Mucosa of stomach (tissue), 1 donor: ENCODE measurements around the gene HDAC11.
"Not testable (repeated sequence)": the region's sequence is repeated elsewhere in the genome, so short reads cannot be mapped to it uniquely, and the experiment has no call there.

Experiments
- H3K27me3 ChIP-seq: one replicate; pipeline ENCODE4 v1.7.0; 2013; ENCODE audit warnings: mild to moderate bottlenecking, low read length; ENCODE audit not compliant: control insufficient read depth, insufficient read depth
- H3K36me3 ChIP-seq: one replicate; pipeline ENCODE4 v1.7.0; 2013; ENCODE audit warnings: low read length; ENCODE audit not compliant: control insufficient read depth, insufficient read depth
- H3K4me1 ChIP-seq: one replicate; pipeline ENCODE4 v1.7.0; 2013; ENCODE audit warnings: mild to moderate bottlenecking, low read length; ENCODE audit not compliant: control insufficient read depth, insufficient read depth
- H3K4me3 ChIP-seq: one replicate; pipeline ENCODE4 v1.7.0; 2013; ENCODE audit warnings: low read length
- H3K9ac ChIP-seq: one replicate; pipeline ENCODE4 v1.7.0; 2013; ENCODE audit warnings: mild to moderate bottlenecking, low read length, moderate library complexity
- H3K9me3 ChIP-seq: one replicate; pipeline ENCODE4 v1.7.0; 2013; ENCODE audit warnings: mild to moderate bottlenecking, low read length, moderate library complexity; ENCODE audit not compliant: control insufficient read depth
- donor health status: Pancreatic carcinoma.

Gene HDAC11

GRCh38 chr3:13479582-13480339, at the start of gene HDAC11:
HDAC11 (plus strand) TSS chr3:13480306; CDS start chr3:13480348, 42 bp downstream.
- H3K9me3 ChIP-seq, result no peaks in the 10 kb centered on the region
- H3K4me1 ChIP-seq, result peaks cover 19% of the 10 kb centered on the region
- peak within 1 kb of the TSS; percentile 94 for H3K9ac ChIP-seq
- peaks cover 2% of the 10 kb centered on the region for H3K27me3 ChIP-seq
- peak within 1 kb of the TSS; percentile 79 for H3K4me3 ChIP-seq
- no peaks in the 10 kb centered on the region for H3K36me3 ChIP-seq

- not testable (repeated sequence) for H3K4me1 ChIP-seq, H3K4me3 ChIP-seq, H3K9ac ChIP-seq, H3K27me3 ChIP-seq, H3K36me3 ChIP-seq, H3K9me3 ChIP-seq
Observed at GRCh38 chr3:13430411-13430875, 49.7 kb upstream of the HDAC11 start.

- H3K4me1 ChIP-seq, result no peaks in the 10 kb centered on the region
- H3K36me3 ChIP-seq, result no peaks in the 10 kb centered on the region
Observed at GRCh38 chr3:13432093-13432492, 48.0 kb upstream of the HDAC11 start.

GRCh38 chr3:13433912-13434311, 46.2 kb upstream of the HDAC11 start:
- H3K36me3 ChIP-seq, result no peaks in the 10 kb centered on the region
- no peaks in the 10 kb centered on the region for H3K27me3 ChIP-seq
- no peak overlapping the region for H3K9ac ChIP-seq
- H3K9me3 ChIP-seq, result no peaks in the 10 kb centered on the region
- H3K4me1 ChIP-seq, result no peaks in the 10 kb centered on the region
- H3K4me3 ChIP-seq, result no peak overlapping the region

More at GRCh38 chr3:13432093-13432492, 48.0 kb upstream of the HDAC11 start:
- no peak overlapping the region for H3K4me3 ChIP-seq
- no peaks in the 10 kb centered on the region for H3K27me3 ChIP-seq
- no peak overlapping the region for H3K9ac ChIP-seq
- H3K9me3 ChIP-seq, result no peaks in the 10 kb centered on the region

- H3K27me3 ChIP-seq, H3K4me3 ChIP-seq, H3K9me3 ChIP-seq, H3K36me3 ChIP-seq, H3K9ac ChIP-seq, H3K4me1 ChIP-seq: not testable (repeated sequence)
Observed at GRCh38 chr3:13436213-13436612, 43.9 kb upstream of the HDAC11 start.

GRCh38 chr3:13440204-13440817, 39.8 kb upstream of the HDAC11 start:
- no peaks in the 10 kb centered on the region for H3K9me3 ChIP-seq
- H3K36me3 ChIP-seq, result no peaks in the 10 kb centered on the region
- no peak overlapping the region for H3K9ac ChIP-seq
- H3K4me3 ChIP-seq, result no peak overlapping the region
- no peaks in the 10 kb centered on the region for H3K4me1 ChIP-seq
- H3K27me3 ChIP-seq, result no peaks in the 10 kb centered on the region

- not testable (repeated sequence) for H3K27me3 ChIP-seq, H3K9ac ChIP-seq, H3K4me3 ChIP-seq, H3K36me3 ChIP-seq, H3K9me3 ChIP-seq, H3K4me1 ChIP-seq
Observed at GRCh38 chr3:13442882-13443281, 37.2 kb upstream of the HDAC11 start.

- peak overlapping the region; percentile 76 for H3K9ac ChIP-seq
- no peaks in the 10 kb centered on the region for H3K27me3 ChIP-seq
- H3K9me3 ChIP-seq, result no peaks in the 10 kb centered on the region
- H3K4me3 ChIP-seq, result peak overlapping the region; percentile 39
- H3K4me1 ChIP-seq, result peaks cover 3% of the 10 kb centered on the region
- no peaks in the 10 kb centered on the region for H3K36me3 ChIP-seq
Observed at GRCh38 chr3:13451301-13451673, 28.8 kb upstream of the HDAC11 start.

- H3K9ac ChIP-seq, result peak overlapping the region; percentile 76
- H3K4me1 ChIP-seq, result peaks cover 3% of the 10 kb centered on the region
- no peaks in the 10 kb centered on the region for H3K9me3 ChIP-seq
- no peak overlapping the region for H3K4me3 ChIP-seq
- H3K36me3 ChIP-seq, result no peaks in the 10 kb centered on the region
- no peaks in the 10 kb centered on the region for H3K27me3 ChIP-seq
Observed at GRCh38 chr3:13452490-13453335, 27.4 kb upstream of the HDAC11 start.

- Histone ChIP-seq H3K9me3 (no peaks in the 10 kb centered on the region), H3K4me1 (peaks cover 3% of the 10 kb centered on the region), H3K27me3 (no peaks in the 10 kb centered on the region), H3K4me3 (no peak overlapping the region), H3K9ac (no peak overlapping the region), H3K36me3 (no peaks in the 10 kb centered on the region)
Observed at GRCh38 chr3:13455644-13456043, 24.5 kb upstream of the HDAC11 start.

GRCh38 chr3:13457593-13457992, 22.5 kb upstream of the HDAC11 start:
- Histone ChIP-seq H3K4me3 (no peak overlapping the region), H3K36me3 (no peaks in the 10 kb centered on the region), H3K27me3 (no peaks in the 10 kb centered on the region)

More at GRCh38 chr3:13457593-13457992, 22.5 kb upstream of the HDAC11 start:
- H3K4me1 ChIP-seq, result no peaks in the 10 kb centered on the region
- no peak overlapping the region for H3K9ac ChIP-seq
- H3K9me3 ChIP-seq, result no peaks in the 10 kb centered on the region
